Ascending aorta (tissue), 2 donors: Measurements from ENCODE around the gene TBCC. TPM values are rescaled to one million over a fixed set of nuclear protein-coding genes. Genes with fewer than 3 reads are reported as not detected.

Experiments used
- DNase-seq, 2 donors: peaks; one replicate each; pipeline ENCODE4 v3.0.0-alpha.2; 2019; ENCODE audit warnings: low spot score in 2 of 2
- H3K27ac ChIP-seq, 2 donors: fragments of 200-600 bp; sonication (generic); one replicate each; pipeline ENCODE4 v1.5.1; 2016 to 2017; ENCODE audit warnings: mild to moderate bottlenecking in 1 of 2
- H3K27me3 ChIP-seq: fragments of 200-600 bp; sonication (generic); one replicate; pipeline ENCODE4 v1.5.1; 2017
- H3K36me3 ChIP-seq, 2 donors: fragments of 200-600 bp; sonication (generic); one replicate each; pipeline ENCODE4 v1.5.1; 2016
- H3K4me1 ChIP-seq, 2 donors: fragments of 200-600 bp; sonication (generic); one replicate each; pipeline ENCODE4 v1.5.1; 2016 to 2017; ENCODE audit warnings: mild to moderate bottlenecking in 1 of 2
- H3K4me3 ChIP-seq, 2 donors: fragments of 200-600 bp; sonication (generic); one replicate each; pipeline ENCODE4 v1.5.1; 2016 to 2017; ENCODE audit warnings: mild to moderate bottlenecking in 1 of 2
- H3K9me3 ChIP-seq, 2 donors: fragments of 200-600 bp; sonication (generic); one replicate each; pipeline ENCODE4 v1.5.1; 2016
- intact Hi-C: fragments of 100-400 bp; cut with DNase I; formaldehyde crosslinking; loops from one replicate; pipeline ENCODE4 v1.15.1; 2023
- total RNA-seq: library from RNA; depleted of rRNA; stranded (reverse); fragments of >200 nt; gene quantifications from one replicate; pipeline ENCODE4 v1.1.0, GENCODE V29; 2016
- TF ChIP-seq, protein P1 (sequence below), 3 experiments: fragments of 200-600 bp in 2 of 3; fragments of 450-650 bp in 1 of 3; sonication (generic) in 2 of 3; IDR thresholded peaks; one replicate each; pipeline ENCODE4 v1.5.1; 2016 to 2019; ENCODE audit warnings: antibody characterized with exemption in 3 of 3, mild to moderate bottlenecking in 1 of 3, moderate library complexity in 1 of 3

Gene TBCC
- total RNA-seq, 1 donor from 2014 or later, result 50.8 TPM

DNA sequence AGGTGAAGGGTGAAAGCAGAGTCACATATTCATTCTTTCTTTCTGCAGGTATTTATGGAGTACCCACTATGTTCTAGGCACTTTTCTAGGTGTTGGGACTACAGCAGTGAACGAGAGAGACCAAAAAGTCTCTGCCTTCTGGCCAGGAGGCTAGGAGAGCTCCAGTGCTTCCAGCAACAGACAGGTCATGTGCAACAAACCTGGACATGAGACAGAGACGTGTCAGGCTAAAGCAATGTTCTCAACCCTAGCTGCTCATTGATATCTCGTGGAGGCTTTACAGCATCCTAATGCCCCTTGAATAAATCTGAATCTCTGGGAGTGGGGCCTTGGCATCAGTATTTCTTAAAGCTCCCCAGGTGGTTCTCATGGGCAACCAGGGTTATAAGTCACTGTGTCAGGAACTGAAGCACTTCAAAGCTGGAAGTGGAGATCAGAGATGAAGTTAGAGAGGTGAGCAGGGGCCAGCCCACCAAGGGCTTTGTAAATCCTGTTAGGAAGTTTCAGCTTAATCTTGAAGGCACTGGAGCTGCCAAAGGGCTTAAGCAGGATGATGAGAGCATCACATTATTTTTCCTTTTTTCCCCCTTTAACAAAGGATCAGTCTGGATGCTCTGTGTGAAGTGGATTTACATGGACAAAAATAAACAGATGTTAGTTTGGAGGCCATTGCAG, 13.0 kb upstream of the TBCC start:
- TF ChIP-seq, protein P1, sequence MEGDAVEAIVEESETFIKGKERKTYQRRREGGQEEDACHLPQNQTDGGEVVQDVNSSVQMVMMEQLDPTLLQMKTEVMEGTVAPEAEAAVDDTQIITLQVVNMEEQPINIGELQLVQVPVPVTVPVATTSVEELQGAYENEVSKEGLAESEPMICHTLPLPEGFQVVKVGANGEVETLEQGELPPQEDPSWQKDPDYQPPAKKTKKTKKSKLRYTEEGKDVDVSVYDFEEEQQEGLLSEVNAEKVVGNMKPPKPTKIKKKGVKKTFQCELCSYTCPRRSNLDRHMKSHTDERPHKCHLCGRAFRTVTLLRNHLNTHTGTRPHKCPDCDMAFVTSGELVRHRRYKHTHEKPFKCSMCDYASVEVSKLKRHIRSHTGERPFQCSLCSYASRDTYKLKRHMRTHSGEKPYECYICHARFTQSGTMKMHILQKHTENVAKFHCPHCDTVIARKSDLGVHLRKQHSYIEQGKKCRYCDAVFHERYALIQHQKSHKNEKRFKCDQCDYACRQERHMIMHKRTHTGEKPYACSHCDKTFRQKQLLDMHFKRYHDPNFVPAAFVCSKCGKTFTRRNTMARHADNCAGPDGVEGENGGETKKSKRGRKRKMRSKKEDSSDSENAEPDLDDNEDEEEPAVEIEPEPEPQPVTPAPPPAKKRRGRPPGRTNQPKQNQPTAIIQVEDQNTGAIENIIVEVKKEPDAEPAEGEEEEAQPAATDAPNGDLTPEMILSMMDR (IDR thresholded peaks at IDR 0.05), result no peak
- H3K9me3 ChIP-seq, result no peaks in the 10 kb centered on the region
- H3K36me3 ChIP-seq, result peaks cover 12 to 20% of the 10 kb centered on the region in 2 donors
- DNase-seq, result no peak
- H3K4me3 ChIP-seq, result no peak overlapping the region
- H3K4me1 ChIP-seq, result no peaks in the 10 kb centered on the region
- intact Hi-C loops, result no loop called here
- H3K27me3 ChIP-seq, result no peaks in the 10 kb centered on the region
- H3K27ac ChIP-seq, result no peak overlapping the region

DNA sequence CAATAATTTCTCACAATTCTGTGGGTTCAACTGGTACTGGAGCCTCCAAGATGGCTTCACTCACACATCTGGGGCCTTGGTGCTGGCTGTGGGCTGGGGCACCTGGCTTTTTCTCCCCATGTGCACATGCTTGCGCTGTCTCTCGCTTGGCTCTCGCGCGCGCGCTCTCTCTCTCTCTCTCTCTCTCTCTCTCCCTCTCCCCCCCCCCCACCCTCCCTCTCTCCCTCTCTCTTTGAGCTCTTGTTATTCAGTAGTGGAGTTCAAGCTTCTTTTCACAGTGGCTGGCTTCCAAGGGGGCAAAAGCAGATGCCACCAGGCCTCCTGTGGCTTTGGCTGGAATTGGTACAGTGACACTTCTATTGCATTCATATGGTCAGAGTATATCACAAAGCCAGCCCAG, 10.8 kb upstream of the TBCC start:
- intact Hi-C loops, result no loop called here
- TF ChIP-seq, protein P1 (IDR thresholded peaks at IDR 0.05), result no peak
- Histone ChIP-seq H3K9me3 (no peaks in the 10 kb centered on the region), H3K27me3 (no peaks in the 10 kb centered on the region), H3K36me3 (peaks cover 12 to 20% of the 10 kb centered on the region in 2 donors), H3K4me1 (no peaks in the 10 kb centered on the region), H3K4me3 (no peak overlapping the region), H3K27ac (no peak overlapping the region)
- DNase-seq, result no peak

DNA sequence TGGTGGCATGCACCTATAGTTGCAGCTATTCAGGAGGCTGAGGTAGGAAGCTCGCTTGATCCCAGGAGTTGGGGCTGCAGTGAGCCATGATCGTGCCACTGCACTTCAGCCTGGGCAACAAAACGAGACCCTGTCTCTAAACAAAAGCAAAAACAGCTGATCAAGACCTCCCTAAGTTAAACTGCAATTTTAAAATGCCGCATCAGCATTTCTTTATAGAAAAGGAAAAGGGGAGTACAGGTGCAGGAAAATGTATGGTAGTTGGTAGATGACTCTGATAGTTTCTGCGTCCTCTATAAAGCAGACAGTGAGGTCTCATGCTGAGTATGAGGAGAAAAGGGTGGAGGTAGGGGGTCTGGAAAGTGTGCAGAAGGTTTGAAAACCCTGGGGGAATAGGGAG, 8.9 kb upstream of the TBCC start:
- intact Hi-C loops, result no loop called here
- Histone ChIP-seq H3K9me3 (no peaks in the 10 kb centered on the region), H3K4me3 (no peak overlapping the region), H3K36me3 (peaks cover 10 to 16% of the 10 kb centered on the region in 2 donors), H3K27me3 (no peaks in the 10 kb centered on the region), H3K27ac (no peak overlapping the region), H3K4me1 (no peaks in the 10 kb centered on the region)
- TF ChIP-seq, protein P1 (IDR thresholded peaks at IDR 0.05), result no peak
- no peak for DNase-seq

DNA sequence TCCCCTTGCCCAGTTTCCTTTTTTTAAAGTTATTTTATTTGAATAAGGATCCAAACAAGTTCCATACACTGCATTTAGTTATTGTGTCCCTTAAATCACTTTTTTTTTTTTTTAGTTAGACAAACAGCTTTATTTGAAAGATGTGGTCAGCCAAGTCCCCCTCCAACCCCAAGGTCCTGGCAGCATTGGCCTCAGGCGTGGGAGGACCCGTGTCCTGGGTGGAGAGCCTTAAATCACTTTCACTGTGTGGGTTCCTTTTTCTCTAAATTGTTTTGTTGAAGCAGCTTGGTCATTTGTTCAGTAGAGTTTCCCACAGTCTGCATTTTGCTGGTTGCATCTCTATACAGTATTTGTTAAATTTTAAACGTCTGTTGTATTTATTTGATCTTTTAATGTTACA, 5.2 kb upstream of the TBCC start:
- DNase-seq, result no peak
- Histone ChIP-seq H3K36me3 (no peaks in the 10 kb centered on the region), H3K4me3 (no peak overlapping the region), H3K4me1 (peaks cover 0 to 6% of the 10 kb centered on the region in 2 donors), H3K9me3 (no peaks in the 10 kb centered on the region), H3K27me3 (no peaks in the 10 kb centered on the region), H3K27ac (no peak overlapping the region)
- intact Hi-C loops, result no loop called here
- TF ChIP-seq, protein P1 (IDR thresholded peaks at IDR 0.05), result no peak

DNA sequence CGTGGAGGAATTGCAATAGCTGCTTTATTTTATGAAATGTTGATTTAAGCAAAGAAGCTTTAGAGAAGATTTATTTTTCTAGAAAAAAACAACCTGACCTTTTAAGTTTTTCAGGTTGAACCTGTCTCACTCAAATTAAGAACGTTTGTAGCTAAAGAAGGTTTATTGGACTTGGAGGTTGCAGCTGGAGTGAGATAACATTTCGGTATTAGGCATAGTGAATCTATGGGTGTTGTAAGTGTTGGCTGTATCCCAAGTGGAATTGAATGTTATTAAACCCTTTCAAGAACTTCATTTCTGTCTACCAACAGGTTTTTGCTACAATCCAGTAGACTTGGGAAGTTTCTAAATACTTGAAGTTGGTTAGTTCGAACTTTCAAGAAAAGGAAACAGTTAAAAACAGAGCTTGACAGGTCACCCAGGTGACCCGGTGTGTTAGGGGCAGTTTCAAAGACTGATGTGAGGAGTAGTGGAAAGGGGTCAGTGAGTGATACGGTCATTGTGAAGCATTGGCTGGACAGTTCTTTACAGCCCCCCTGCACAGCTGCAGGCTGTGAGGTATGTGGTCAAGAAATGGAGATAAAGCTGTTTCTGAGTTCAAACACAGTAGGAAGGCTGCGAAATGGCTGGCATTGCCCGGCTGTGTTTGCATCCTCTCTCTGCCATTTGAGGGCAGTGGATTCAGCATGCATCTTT, 2.4 kb upstream of the TBCC start:
- Histone ChIP-seq H3K36me3 (no peaks in the 10 kb centered on the region), H3K27me3 (no peaks in the 10 kb centered on the region), H3K4me1 (peaks cover 10 to 20% of the 10 kb centered on the region in 2 donors), H3K27ac (peak overlapping the region in 1 of 2 donors; percentile 88), H3K4me3 (peak overlapping the region in 1 of 2 donors; percentile 83), H3K9me3 (no peaks in the 10 kb centered on the region)
- DNase-seq, result no peak
- TF ChIP-seq, protein P1 (IDR thresholded peaks at IDR 0.05), result no peak
- intact Hi-C loops, result loop anchor here (5.0 to 10.0 kb wide), 2 partner anchors 54 to 766 kb away; partner anchors contain the start of genes LRRC73, POLR1C and YIPF3
